HEK293 (cell line): ENCODE measurements around the gene BOLL.
A peak's percentile ranks its signal among the peaks of the same experiment; 100 is the strongest.

Experiments used
- CTCF ChIA-PET: fragments of 350-600 bp; formaldehyde crosslinking; extraction: SDS; loops from one replicate; lab custom pipeline; 2021; ENCODE audit warnings: antibody characterized with exemption; lab: Yijun Ruan, JAX
- POLR2A ChIA-PET: fragments of 300-600 bp; formaldehyde crosslinking; extraction: SDS; loops from one replicate; lab custom pipeline; 2020; ENCODE audit warnings: antibody characterized with exemption, inconsistent platforms; lab: Yijun Ruan, JAX
- H3K27ac ChIP-seq: fragments of 200-500 bp; sonication (Bioruptor generic); 2 replicates; pipeline ENCODE4 v1.5.1; 2014; ENCODE audit warnings: low read depth, low read length, control low read depth, inconsistent platforms; ENCODE audit errors: extremely low read depth
- H3K36me3 ChIP-seq, 2 experiments: fragments of 200-500 bp in 1 of 2; sonication (Bioruptor generic) in 1 of 2; 1 replicate in 1 of 2; 2 replicates in 1 of 2; pipeline ENCODE4 v1.5.1; 2014 to 2017; ENCODE audit warnings: inconsistent platforms in 2 of 2, low read length in 2 of 2; ENCODE audit not compliant: control insufficient read depth in 2 of 2, insufficient read depth in 1 of 2
- H3K4me1 ChIP-seq: fragments of 200-500 bp; sonication (Bioruptor generic); 2 replicates; pipeline ENCODE4 v1.5.1; 2014; ENCODE audit warnings: mild to moderate bottlenecking, low read length, inconsistent platforms; ENCODE audit not compliant: control insufficient read depth, insufficient read depth
- H3K4me3 ChIP-seq: 2 replicates; pipeline ENCODE4 v1.5.1; 2011; ENCODE audit warnings: low read depth, mild to moderate bottlenecking, control low read depth, low read length, moderate library complexity
- H3K9me3 ChIP-seq: fragments of 200-500 bp; sonication (Bioruptor generic); 2 replicates; pipeline ENCODE4 v1.5.1; 2014; ENCODE audit warnings: low read depth, low read length, inconsistent platforms; ENCODE audit not compliant: control insufficient read depth, insufficient read depth
- BCL11A ChIP-seq: fragments of 450-650 bp; formaldehyde crosslinking; IDR thresholded peaks from 2 replicates; pipeline ENCODE4 v1.5.1; 2016; ENCODE audit warnings: low read depth, missing biosample characterization, missing genetic modification characterization
- BCL11B ChIP-seq: fragments of 450-650 bp; formaldehyde crosslinking; IDR thresholded peaks from 2 replicates; pipeline ENCODE4 v1.5.1; 2016; ENCODE audit warnings: low read depth, missing biosample characterization, missing genetic modification characterization
- CTCF ChIP-seq: fragments of 450-650 bp; formaldehyde crosslinking; IDR thresholded peaks from 2 replicates; pipeline ENCODE4 v1.5.1; 2016; ENCODE audit warnings: missing biosample characterization, missing genetic modification characterization
- SCRT2 ChIP-seq: fragments of 450-650 bp; formaldehyde crosslinking; IDR thresholded peaks from 2 replicates; pipeline ENCODE4 v1.5.1; 2016; ENCODE audit warnings: missing biosample characterization, missing genetic modification characterization
- YY2 ChIP-seq: fragments of 450-650 bp; formaldehyde crosslinking; IDR thresholded peaks from 2 replicates; pipeline ENCODE4 v1.5.1; 2016; ENCODE audit warnings: missing biosample characterization, missing genetic modification characterization
- ZBTB1 ChIP-seq: fragments of 450-650 bp; formaldehyde crosslinking; IDR thresholded peaks from 2 replicates; pipeline ENCODE4 v1.5.1; 2016; ENCODE audit warnings: missing biosample characterization, missing genetic modification characterization
- ZBTB17 ChIP-seq: fragments of 450-650 bp; formaldehyde crosslinking; IDR thresholded peaks from 2 replicates; pipeline ENCODE4 v1.5.1; 2016; ENCODE audit warnings: missing biosample characterization, missing genetic modification characterization
- ZNF146 ChIP-seq: fragments of 450-650 bp; formaldehyde crosslinking; IDR thresholded peaks from 2 replicates; pipeline ENCODE4 v1.5.1; 2016; ENCODE audit warnings: missing biosample characterization, missing genetic modification characterization
- ZNF214 ChIP-seq: fragments of 450-650 bp; formaldehyde crosslinking; IDR thresholded peaks from 2 replicates; pipeline ENCODE4 v1.5.1; 2017; ENCODE audit warnings: missing biosample characterization, mild to moderate bottlenecking, missing genetic modification characterization, borderline replicate concordance
- ZNF302 ChIP-seq: fragments of 450-650 bp; formaldehyde crosslinking; IDR thresholded peaks from 2 replicates; pipeline ENCODE4 v1.5.1; 2016; ENCODE audit warnings: missing biosample characterization, missing genetic modification characterization, low read depth
- ZNF37A ChIP-seq: fragments of 450-650 bp; IDR thresholded peaks from 2 replicates; pipeline ENCODE4 v1.5.1; 2018; ENCODE audit warnings: missing biosample characterization, missing genetic modification characterization
- ZNF596 ChIP-seq: fragments of 450-650 bp; IDR thresholded peaks from 2 replicates; pipeline ENCODE4 v1.5.0; 2018; ENCODE audit warnings: missing biosample characterization, mild to moderate bottlenecking, missing genetic modification characterization, moderate library complexity
- ZNF624 ChIP-seq: fragments of 450-650 bp; formaldehyde crosslinking; IDR thresholded peaks from 2 replicates; pipeline ENCODE4 v1.5.1; 2017; ENCODE audit warnings: missing biosample characterization, missing genetic modification characterization
- ZNF660 ChIP-seq: fragments of 450-650 bp; IDR thresholded peaks from 2 replicates; pipeline ENCODE4 v1.5.1; 2018; ENCODE audit warnings: missing biosample characterization, mild to moderate bottlenecking, missing genetic modification characterization
- TF ChIP-seq, protein P1 (sequence below): fragments of 450-650 bp; formaldehyde crosslinking; IDR thresholded peaks from 2 replicates; pipeline ENCODE4 v1.5.1; 2016; ENCODE audit warnings: missing biosample characterization, missing genetic modification characterization
- TF ChIP-seq, protein P2 (sequence below): fragments of 450-650 bp; formaldehyde crosslinking; IDR thresholded peaks from 2 replicates; pipeline ENCODE4 v1.5.1; 2017; ENCODE audit warnings: missing biosample characterization, missing genetic modification characterization
- TF ChIP-seq, protein P3 (sequence below): fragments of 450-650 bp; formaldehyde crosslinking; IDR thresholded peaks from 2 replicates; pipeline ENCODE4 v1.5.1; 2016; ENCODE audit warnings: missing biosample characterization, missing genetic modification characterization
- TF ChIP-seq, protein P4 (sequence below): fragments of 450-650 bp; formaldehyde crosslinking; IDR thresholded peaks from 2 replicates; pipeline ENCODE4 v1.5.1; 2016; ENCODE audit warnings: missing biosample characterization, missing genetic modification characterization

BOLL gene

GRCh38 chr2:197707316-197708213 lies 77.6 kb downstream of the BOLL start (continued):
- TF ChIP-seq SCRT2 (tag by site-specific recombination) (peak; percentile 79), CTCF (peak; percentile 21; the same call in 1 of the 2 replicates), ZNF660 (tag by site-specific recombination) (0 out of 2 replicates have a peak, but pooled peaks have one; percentile 40)
- TF ChIP-seq, all 188 proteins: peak for 7

GRCh38 chr2:197706839-197707207 lies 78.3 kb downstream of the BOLL start:
- peak overlapping the region; percentile 85 for H3K4me3 ChIP-seq
- TF ChIP-seq BCL11B (tag by site-specific recombination) = no peak
- TF ChIP-seq ZNF146 (tag by site-specific recombination) = no peak
- no peak overlapping the region for H3K27ac ChIP-seq
- ChIA-PET POLR2A (interaction anchor here (0.5 to 2.6 kb wide), 3 partner anchors 73 to 245 kb away, joined by 3 to 23 read pairs (median 4); partner anchors contain the start of genes HSPD1 and HSPE1), CTCF (interaction anchor here (0.5 to 1.5 kb wide), 9 partner anchors 66 to 1037 kb away, joined by 3 to 5 read pairs (median 3); no protein-coding TSS in a partner anchor)
- no peaks in the 10 kb centered on the region for H3K9me3 ChIP-seq
- H3K4me1 ChIP-seq = peaks cover 6% of the 10 kb centered on the region; the same call in 1 of the 2 replicates
- H3K36me3 ChIP-seq = peaks cover 0 to 22% of the 10 kb centered on the region in 2 experiments; a peak in 1 of 3 replicates

DNA sequence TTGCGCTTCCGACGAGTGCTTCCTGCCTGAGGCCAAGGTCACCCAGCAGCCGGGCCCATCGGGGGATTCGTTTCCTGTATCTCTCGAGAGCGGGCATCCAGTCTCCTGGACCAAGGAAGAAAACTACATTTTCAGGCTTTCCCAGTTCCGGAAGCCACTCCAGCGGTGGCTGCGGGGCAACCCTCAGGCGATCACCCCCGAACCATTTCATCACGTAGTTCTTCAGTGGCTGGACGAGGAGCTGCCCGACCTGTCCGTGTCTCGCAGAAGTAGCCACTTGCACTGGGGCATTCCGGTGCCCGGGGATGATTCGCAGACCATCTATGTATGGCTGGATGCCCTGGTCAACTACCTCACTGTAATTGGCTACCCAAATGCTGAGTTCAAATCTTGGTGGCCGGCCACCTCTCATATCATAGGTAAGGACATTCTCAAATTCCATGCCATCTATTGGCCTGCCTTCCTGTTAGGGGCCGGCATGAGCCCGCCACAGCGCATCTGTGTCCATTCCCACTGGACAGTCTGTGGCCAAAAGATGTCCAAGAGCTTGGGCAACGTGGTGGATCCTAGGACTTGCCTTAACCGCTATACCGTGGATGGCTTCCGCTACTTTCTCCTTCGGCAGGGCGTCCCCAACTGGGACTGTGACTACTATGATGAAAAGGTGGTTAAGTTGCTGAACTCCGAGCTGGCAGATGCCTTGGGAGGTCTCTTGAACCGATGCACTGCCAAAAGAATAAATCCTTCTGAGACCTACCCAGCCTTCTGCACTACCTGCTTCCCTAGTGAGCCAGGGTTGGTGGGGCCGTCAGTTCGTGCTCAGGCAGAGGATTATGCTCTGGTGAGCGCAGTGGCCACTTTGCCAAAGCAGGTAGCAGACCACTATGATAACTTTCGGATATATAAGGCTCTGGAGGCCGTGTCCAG lies 78.9 kb downstream of the BOLL start:
- Histone ChIP-seq H3K4me3 (peak overlapping the region; percentile 85), H3K27ac (peak overlapping the region; percentile 66; the same call in 1 of the 2 replicates), H3K9me3 (no peaks in the 10 kb centered on the region), H3K4me1 (peaks cover 6% of the 10 kb centered on the region; the same call in 1 of the 2 replicates), H3K36me3 (peaks cover 0 to 16% of the 10 kb centered on the region in 2 experiments; a peak in 1 of 3 replicates)
- POLR2A ChIA-PET = interaction anchor here (0.5 to 2.6 kb wide), 5 partner anchors 74 to 253 kb away, joined by 3 to 23 read pairs (median 4); partner anchors contain the start of genes COQ10B, HSPD1, HSPE1 and MOB4
- CTCF ChIA-PET = interaction anchor here (0.5 to 1.3 kb wide), 9 partner anchors 12 to 1038 kb away, joined by 3 to 5 read pairs (median 3); no protein-coding TSS in a partner anchor
- TF ChIP-seq ZBTB1 (tag by site-specific recombination) (no peak), BCL11A (no peak), ZNF214 (tag by site-specific recombination) (no peak), YY2 (no peak), ZNF596 (tag by site-specific recombination) (no peak), ZNF624 (tag by site-specific recombination) (no peak), ZNF37A (no peak), ZNF302 (tag by site-specific recombination) (no peak), ZBTB17 (tag by site-specific recombination) (peak; percentile 40; the same call in 1 of the 2 replicates)
- TF ChIP-seq, protein P1, sequence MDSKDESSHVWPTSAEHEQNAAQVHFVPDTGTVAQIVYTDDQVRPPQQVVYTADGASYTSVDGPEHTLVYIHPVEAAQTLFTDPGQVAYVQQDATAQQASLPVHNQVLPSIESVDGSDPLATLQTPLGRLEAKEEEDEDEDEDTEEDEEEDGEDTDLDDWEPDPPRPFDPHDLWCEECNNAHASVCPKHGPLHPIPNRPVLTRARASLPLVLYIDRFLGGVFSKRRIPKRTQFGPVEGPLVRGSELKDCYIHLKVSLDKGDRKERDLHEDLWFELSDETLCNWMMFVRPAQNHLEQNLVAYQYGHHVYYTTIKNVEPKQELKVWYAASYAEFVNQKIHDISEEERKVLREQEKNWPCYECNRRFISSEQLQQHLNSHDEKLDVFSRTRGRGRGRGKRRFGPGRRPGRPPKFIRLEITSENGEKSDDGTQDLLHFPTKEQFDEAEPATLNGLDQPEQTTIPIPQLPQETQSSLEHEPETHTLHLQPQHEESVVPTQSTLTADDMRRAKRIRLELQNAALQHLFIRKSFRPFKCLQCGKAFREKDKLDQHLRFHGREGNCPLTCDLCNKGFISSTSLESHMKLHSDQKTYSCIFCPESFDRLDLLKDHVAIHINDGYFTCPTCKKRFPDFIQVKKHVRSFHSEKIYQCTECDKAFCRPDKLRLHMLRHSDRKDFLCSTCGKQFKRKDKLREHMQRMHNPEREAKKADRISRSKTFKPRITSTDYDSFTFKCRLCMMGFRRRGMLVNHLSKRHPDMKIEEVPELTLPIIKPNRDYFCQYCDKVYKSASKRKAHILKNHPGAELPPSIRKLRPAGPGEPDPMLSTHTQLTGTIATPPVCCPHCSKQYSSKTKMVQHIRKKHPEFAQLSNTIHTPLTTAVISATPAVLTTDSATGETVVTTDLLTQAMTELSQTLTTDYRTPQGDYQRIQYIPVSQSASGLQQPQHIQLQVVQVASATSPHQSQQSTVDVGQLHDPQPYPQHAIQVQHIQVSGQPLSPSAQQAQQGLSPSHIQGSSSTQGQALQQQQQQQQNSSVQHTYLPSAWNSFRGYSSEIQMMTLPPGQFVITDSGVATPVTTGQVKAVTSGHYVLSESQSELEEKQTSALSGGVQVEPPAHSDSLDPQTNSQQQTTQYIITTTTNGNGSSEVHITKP (tag by site-specific recombination) = no peak
- TF ChIP-seq, protein P2, sequence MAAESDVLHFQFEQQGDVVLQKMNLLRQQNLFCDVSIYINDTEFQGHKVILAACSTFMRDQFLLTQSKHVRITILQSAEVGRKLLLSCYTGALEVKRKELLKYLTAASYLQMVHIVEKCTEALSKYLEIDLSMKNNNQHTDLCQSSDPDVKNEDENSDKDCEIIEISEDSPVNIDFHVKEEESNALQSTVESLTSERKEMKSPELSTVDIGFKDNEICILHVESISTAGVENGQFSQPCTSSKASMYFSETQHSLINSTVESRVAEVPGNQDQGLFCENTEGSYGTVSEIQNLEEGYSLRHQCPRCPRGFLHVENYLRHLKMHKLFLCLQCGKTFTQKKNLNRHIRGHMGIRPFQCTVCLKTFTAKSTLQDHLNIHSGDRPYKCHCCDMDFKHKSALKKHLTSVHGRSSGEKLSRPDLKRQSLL (tag by site-specific recombination) = no peak
- TF ChIP-seq, protein P3, sequence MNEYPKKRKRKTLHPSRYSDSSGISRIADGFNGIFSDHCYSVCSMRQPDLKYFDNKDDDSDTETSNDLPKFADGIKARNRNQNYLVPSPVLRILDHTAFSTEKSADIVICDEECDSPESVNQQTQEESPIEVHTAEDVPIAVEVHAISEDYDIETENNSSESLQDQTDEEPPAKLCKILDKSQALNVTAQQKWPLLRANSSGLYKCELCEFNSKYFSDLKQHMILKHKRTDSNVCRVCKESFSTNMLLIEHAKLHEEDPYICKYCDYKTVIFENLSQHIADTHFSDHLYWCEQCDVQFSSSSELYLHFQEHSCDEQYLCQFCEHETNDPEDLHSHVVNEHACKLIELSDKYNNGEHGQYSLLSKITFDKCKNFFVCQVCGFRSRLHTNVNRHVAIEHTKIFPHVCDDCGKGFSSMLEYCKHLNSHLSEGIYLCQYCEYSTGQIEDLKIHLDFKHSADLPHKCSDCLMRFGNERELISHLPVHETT (tag by site-specific recombination) = no peak
- TF ChIP-seq, protein P4, sequence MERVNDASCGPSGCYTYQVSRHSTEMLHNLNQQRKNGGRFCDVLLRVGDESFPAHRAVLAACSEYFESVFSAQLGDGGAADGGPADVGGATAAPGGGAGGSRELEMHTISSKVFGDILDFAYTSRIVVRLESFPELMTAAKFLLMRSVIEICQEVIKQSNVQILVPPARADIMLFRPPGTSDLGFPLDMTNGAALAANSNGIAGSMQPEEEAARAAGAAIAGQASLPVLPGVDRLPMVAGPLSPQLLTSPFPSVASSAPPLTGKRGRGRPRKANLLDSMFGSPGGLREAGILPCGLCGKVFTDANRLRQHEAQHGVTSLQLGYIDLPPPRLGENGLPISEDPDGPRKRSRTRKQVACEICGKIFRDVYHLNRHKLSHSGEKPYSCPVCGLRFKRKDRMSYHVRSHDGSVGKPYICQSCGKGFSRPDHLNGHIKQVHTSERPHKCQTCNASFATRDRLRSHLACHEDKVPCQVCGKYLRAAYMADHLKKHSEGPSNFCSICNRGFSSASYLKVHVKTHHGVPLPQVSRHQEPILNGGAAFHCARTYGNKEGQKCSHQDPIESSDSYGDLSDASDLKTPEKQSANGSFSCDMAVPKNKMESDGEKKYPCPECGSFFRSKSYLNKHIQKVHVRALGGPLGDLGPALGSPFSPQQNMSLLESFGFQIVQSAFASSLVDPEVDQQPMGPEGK (tag by site-specific recombination) = no peak
